T follicular helper cell (primary cell): ENCODE results near the gene GBF1.
"Not testable (repeated sequence)": the region's sequence is repeated elsewhere in the genome, so short reads cannot be mapped to it uniquely, and the experiment has no call there.

Experiments used
- DNase-seq: peaks from one replicate; pipeline ENCODE4 v3.0.0-alpha.2; 2020; ENCODE audit warnings: low read depth

GBF1 gene

GRCh38 chr10:102233997-102234396 lies 11.3 kb upstream of the GBF1 start:
- no peak for DNase-seq

- no peak for DNase-seq
These were observed 10.3 kb upstream of the GBF1 start for GRCh38 chr10:102234888-102235597.

GRCh38 chr10:102235598-102235920 lies 9.8 kb upstream of the GBF1 start:
- no peak for DNase-seq

- DNase-seq, result no peak
These were observed 9.3 kb upstream of the GBF1 start for GRCh38 chr10:102236006-102236405.

- no peak for DNase-seq
These were observed 7.5 kb upstream of the GBF1 start for GRCh38 chr10:102237711-102238252.

- DNase-seq, result no peak
These were observed 4.8 kb upstream of the GBF1 start for GRCh38 chr10:102240467-102241031.

GRCh38 chr10:102241032-102241443 lies 4.3 kb upstream of the GBF1 start:
- DNase-seq, result no peak

GRCh38 chr10:102241444-102242117 lies 3.8 kb upstream of the GBF1 start, which contains the start of gene PITX3:
TSS of gene PITX3 (minus strand) at chr10:102241512. CDS start at chr10:102232080, 9,432 bp downstream.
- DNase-seq, result peak; percentile 86

- no peak for DNase-seq
These were observed 3.2 kb upstream of the GBF1 start for GRCh38 chr10:102242118-102242485.

GRCh38 chr10:102243309-102243708 lies 2.0 kb upstream of the GBF1 start:
- DNase-seq, result no peak

GRCh38 chr10:102245932-102246251 lies 560 bp downstream of the GBF1 start:
- DNase-seq, result no peak

GRCh38 chr10:102246261-102246660 lies 929 bp downstream of the GBF1 start:
- DNase-seq, result no peak

GRCh38 chr10:102247734-102248133 lies 2.4 kb downstream of the GBF1 start:
- DNase-seq, result no peak

- not testable (repeated sequence) for DNase-seq
These were observed 7.2 kb downstream of the GBF1 start for GRCh38 chr10:102252508-102252907.

GRCh38 chr10:102254426-102254825 lies 9.1 kb downstream of the GBF1 start:
- DNase-seq, result no peak

GRCh38 chr10:102255404-102255803 lies 10.1 kb downstream of the GBF1 start:
- DNase-seq, result no peak

GRCh38 chr10:102261196-102261595 lies 15.9 kb downstream of the GBF1 start:
- DNase-seq, result no peak

GRCh38 chr10:102261842-102262241 lies 16.5 kb downstream of the GBF1 start:
- no peak for DNase-seq

GRCh38 chr10:102262744-102263370 lies 17.5 kb downstream of the GBF1 start:
- no peak for DNase-seq

GRCh38 chr10:102264371-102264770 lies 19.0 kb downstream of the GBF1 start:
- no peak for DNase-seq

GRCh38 chr10:102266670-102267069 lies 21.3 kb downstream of the GBF1 start:
- no peak for DNase-seq

GRCh38 chr10:102267748-102268147 lies 22.4 kb downstream of the GBF1 start:
- DNase-seq, result no peak

- DNase-seq, result no peak
These were observed 23.1 kb downstream of the GBF1 start for GRCh38 chr10:102268375-102268888.
